K562 (cell line): ENCODE data around the gene OLR1. TPM values are rescaled to one million over a fixed set of nuclear protein-coding genes. Genes with fewer than 3 reads are reported as not detected.

ENCODE experiments used
- ATAC-seq: fragments of 200-7000 bp; cut with Tn5 transposase; 3 replicates; pipeline ENCODE4 v1.9.1; 2020; ENCODE audit warnings: moderate library complexity
- BruUV-seq: library from RNA; stranded (reverse); fragments of 400-500 nt; replicated peaks from 2 replicates; lab custom pipeline; 2021; lab: Mats Ljungman, UMichigan
- CTCF ChIA-PET: fragments of 300-600 bp; formaldehyde crosslinking; extraction: SDS; loops from one replicate; lab custom pipeline; 2021; ENCODE audit warnings: low intra/inter-chr PET ratio; lab: Yijun Ruan, JAX
- POLR2A ChIA-PET: fragments of 300-600, 350-650 bp; sonication (Branson Sonifier 250); formaldehyde crosslinking; extraction: SDS; loops from one replicate; lab custom pipeline; 2021; ENCODE audit warnings: antibody characterized with exemption, inconsistent platforms; lab: Yijun Ruan, JAX
- DNase-seq, 4 experiments: peaks; one replicate each; pipeline versions ENCODE4 v3.0.0 to v3.0.0-alpha.2; 2011 to 2018; ENCODE audit warnings: low spot score in 3 of 4, mixed read lengths in 3 of 4; ENCODE audit errors: extremely low read depth in 1 of 4
- FAIRE-seq: peaks from 2 replicates; lab custom pipeline; 2011; peaks lifted over from hg19 to GRCh38; lab: Jason Lieb, UNC
- H2AFZ ChIP-seq: 2 replicates; pipeline ENCODE4 v1.6.0; 2011; ENCODE audit warnings: low read depth, low read length, control low read depth, inconsistent platforms
- H3K27ac ChIP-seq: fragments of 200-600 bp; 3 replicates; pipeline ENCODE4 v1.8.0; 2011; ENCODE audit warnings: low read depth, mild to moderate bottlenecking, control low read depth, inconsistent platforms, low read length, moderate library complexity, mixed read lengths; ENCODE audit errors: extremely low read depth
- H3K27me3 ChIP-seq, 2 experiments: fragments of 300-600 bp in 1 of 2; 2 replicates in 1 of 2; 3 replicates in 1 of 2; pipeline versions ENCODE4 v1.6.0 to v1.8.0; 2011; ENCODE audit warnings: inconsistent platforms in 2 of 2, low read length in 2 of 2, mild to moderate bottlenecking in 1 of 2, mixed read lengths in 1 of 2, moderate library complexity in 1 of 2; ENCODE audit not compliant: control insufficient read depth in 2 of 2, insufficient read depth in 2 of 2
- H3K36me3 ChIP-seq: fragments of 300-600 bp; 3 replicates; pipeline ENCODE4 v1.8.0; 2011; ENCODE audit warnings: mild to moderate bottlenecking, low read length, inconsistent platforms; ENCODE audit not compliant: control insufficient read depth, insufficient read depth
- H3K4me1 ChIP-seq, 2 experiments: fragments of 200-600 bp in 1 of 2; replicated peaks in 1 of 2; 2 replicates in 1 of 2; 3 replicates in 1 of 2; pipeline versions ENCODE4 v1.5.1 to v1.8.0; 2011; ENCODE audit warnings: inconsistent platforms in 2 of 2, low read length in 2 of 2, mild to moderate bottlenecking in 1 of 2, mixed read lengths in 1 of 2, moderate library complexity in 1 of 2; ENCODE audit not compliant: control insufficient read depth in 2 of 2, insufficient read depth in 2 of 2
- H3K4me2 ChIP-seq: 2 replicates; pipeline ENCODE4 v1.6.1; 2011; ENCODE audit warnings: low read length, control low read depth, inconsistent platforms, mixed read lengths; ENCODE audit not compliant: insufficient read depth
- H3K4me3 ChIP-seq: fragments of 200-600 bp; sonication (generic), shearing (Covaris generic); 2 replicates; pipeline ENCODE4 v1.5.1; 2016; ENCODE audit warnings: control low read depth, inconsistent platforms
- H3K79me2 ChIP-seq: fragments of 200-600 bp; 3 replicates; pipeline ENCODE4 v1.8.0; 2011; ENCODE audit warnings: low read length, inconsistent platforms; ENCODE audit not compliant: control insufficient read depth, insufficient read depth
- H3K9ac ChIP-seq, 2 experiments: 2 replicates each; pipeline versions ENCODE4 v1.6.0 to v1.6.1; 2011; ENCODE audit warnings: low read depth in 2 of 2, low read length in 2 of 2, control low read depth in 1 of 2, inconsistent platforms in 1 of 2, mild to moderate bottlenecking in 1 of 2, mixed read lengths in 1 of 2; ENCODE audit not compliant: insufficient read depth in 1 of 2
- H3K9me1 ChIP-seq: one replicate; pipeline ENCODE4 v1.6.0; 2011; ENCODE audit warnings: inconsistent platforms, mild to moderate bottlenecking, low read length, moderate library complexity; ENCODE audit not compliant: control insufficient read depth, insufficient read depth
- H3K9me3 ChIP-seq: replicated peaks from 2 replicates; pipeline ENCODE4 v1.5.1; 2011; ENCODE audit warnings: low read depth, low read length, inconsistent platforms; ENCODE audit not compliant: control insufficient read depth, insufficient read depth
- H4K20me1 ChIP-seq: replicated peaks from 2 replicates; pipeline ENCODE4 v1.6.1; 2011; ENCODE audit warnings: low read length, inconsistent platforms, mixed read lengths; ENCODE audit not compliant: control insufficient read depth, insufficient read depth
- BCOR ChIP-seq: fragments of 450-650 bp; IDR thresholded peaks from 2 replicates; pipeline ENCODE4 v1.6.1; 2016
- BRCA1 ChIP-seq, 2 experiments: fragments of 450-650 bp in 1 of 2; sonication (generic) in 1 of 2; formaldehyde crosslinking in 1 of 2; IDR thresholded peaks; 2 replicates each; pipeline versions ENCODE4 v1.5.0 to v1.6.1; 2017 to 2020; ENCODE audit warnings: mild to moderate bottlenecking in 1 of 2, missing genetic modification reagents in 1 of 2
- DIDO1 ChIP-seq: fragments of 450-650 bp; IDR thresholded peaks from 2 replicates; pipeline ENCODE4 v1.6.1; 2016; ENCODE audit warnings: low read depth, missing biosample characterization, missing genetic modification characterization
- KDM4B ChIP-seq, 2 experiments: fragments of 450-650 bp in 1 of 2; sonication (generic) in 1 of 2; IDR thresholded peaks; 2 replicates each; pipeline ENCODE4 v1.6.1; 2016 to 2017; ENCODE audit warnings: borderline replicate concordance in 2 of 2, antibody characterized with exemption in 1 of 2, low read depth in 1 of 2, mild to moderate bottlenecking in 1 of 2
- NCOA6 ChIP-seq: fragments of 450-650 bp; IDR thresholded peaks from 2 replicates; pipeline ENCODE4 v1.6.1; 2017; ENCODE audit warnings: mild to moderate bottlenecking
- RFX7 ChIP-seq: fragments of 250-450 bp; sonication (Bioruptor Pico); IDR thresholded peaks from 2 replicates; pipeline ENCODE4 v1.5.1; 2021; ENCODE audit warnings: mild to moderate bottlenecking
- THRAP3 ChIP-seq: fragments of 450-650 bp; IDR thresholded peaks from 2 replicates; pipeline ENCODE4 v1.6.1; 2016; ENCODE audit warnings: mild to moderate bottlenecking, inconsistent platforms, borderline replicate concordance
- ZBTB7A ChIP-seq: IDR thresholded peaks from 2 replicates; pipeline ENCODE4 v1.6.1; 2011; ENCODE audit warnings: low read depth, mild to moderate bottlenecking, low read length, moderate library complexity, borderline replicate concordance; ENCODE audit not compliant: control insufficient read depth
- ZKSCAN3 ChIP-seq: fragments of 250-450 bp; sonication (Bioruptor Pico); IDR thresholded peaks from 2 replicates; pipeline ENCODE4 v1.4.0; 2020
- WGBS: fragments of 100-300 bp; shearing (Covaris generic); methylation state at CpG from one replicate; pipeline ENCODE4 v1.1.6; 2016; ENCODE audit warnings: low coverage, mixed read lengths; ENCODE audit not compliant: insufficient coverage; ENCODE audit errors: missing lambda C conversion rate; 5-methylcytosine and 5-hydroxymethylcytosine counted together
- in situ Hi-C: fragments of 300-500 bp; cut with MboI; formaldehyde crosslinking; loops from 4 replicates; pipeline ENCODE4 v1.15.0; 2018; ENCODE audit warnings: inconsistent platforms, mixed read lengths
- intact Hi-C: fragments of 100-400 bp; cut with micrococcal nuclease; formaldehyde crosslinking; loops from 2 replicates; pipeline ENCODE4 v1.14.2; 2022
- polyA plus RNA-seq, 8 experiments: library from polyadenylated mRNA; depleted of rRNA in 4 of 8; stranded (reverse) in 5 of 8; unstranded in 3 of 8; fragments of >200 nt; fragmentation: Nextera tagmentation in 2 of 8; fragmentation: Illumina TruSeq in 1 of 8; extraction: Ambion mirVana in 2 of 8; extraction: Trizol in 1 of 8; gene quantifications; 2 replicates each; pipeline versions ENCODE4 v1.2.1 to v1.2.3, GENCODE V29; 2011 to 2014; ENCODE audit warnings: inconsistent platforms in 1 of 8, missing spikeins in 1 of 8
- total RNA-seq, 7 experiments: library from RNA; depleted of rRNA in 6 of 7; stranded (reverse); fragments of >200 nt in 6 of 7; fragmentation: Illumina TruSeq in 2 of 7; extraction: Trizol in 2 of 7; gene quantifications; 2 replicates each; pipeline versions ENCODE4 v1.2.1 to v1.2.3, GENCODE V29; 2011 to 2021; ENCODE audit warnings: low replicate concordance in 1 of 7
- TF ChIP-seq, protein P1 (sequence below): fragments of 450-650 bp; IDR thresholded peaks from 2 replicates; pipeline ENCODE4 v1.6.1; 2016; ENCODE audit warnings: mild to moderate bottlenecking, moderate library complexity

Gene OLR1
- total and polyA plus RNA-seq, 9 of the 15 experiments (the other 6 are each of a cell fraction or from before 2014, with no cell fraction given) = not detected

DNA sequence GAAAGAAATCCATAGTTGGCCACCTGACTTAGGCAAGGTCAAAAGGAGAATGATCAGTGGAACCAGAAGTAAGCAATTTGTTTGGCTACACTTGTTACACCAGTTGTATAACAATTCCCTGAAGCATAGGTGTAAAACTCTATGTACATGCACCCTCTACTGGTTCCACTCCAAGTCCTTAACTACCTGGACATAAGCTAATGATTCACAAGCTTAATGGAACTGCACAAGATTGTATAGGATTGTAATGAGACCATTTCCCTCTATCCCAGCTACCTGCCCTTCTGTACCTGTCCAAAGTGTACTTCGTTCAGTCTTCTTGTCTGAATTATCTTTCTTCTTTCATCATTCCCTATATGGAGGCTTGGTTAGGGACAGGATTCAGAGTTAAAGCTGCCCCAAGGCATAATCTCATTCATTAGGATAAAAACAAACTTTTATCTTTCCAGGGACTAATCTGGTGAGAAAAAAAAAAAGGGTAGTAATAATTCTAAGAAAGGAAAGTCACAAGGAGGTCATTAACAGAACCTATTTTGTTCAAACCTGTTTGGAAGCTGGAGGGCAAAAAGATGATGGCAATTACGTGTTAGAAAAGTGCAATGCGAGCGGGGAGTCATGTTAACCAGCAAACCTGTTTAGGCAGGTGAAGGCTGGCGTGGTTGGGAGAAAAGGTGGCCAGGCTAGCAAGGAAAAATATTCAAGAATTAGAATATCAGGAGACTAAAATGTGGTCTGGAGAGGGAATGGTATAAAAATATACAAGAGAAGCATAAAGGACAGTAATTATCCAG lies 4.1 kb upstream of the OLR1 start:
- Histone ChIP-seq H3K27ac (no peak overlapping the region), H3K9me1 (no peaks in the 10 kb centered on the region), H3K4me2 (no peak overlapping the region), H2AFZ (no peak overlapping the region), H3K79me2 (no peaks in the 10 kb centered on the region), H3K4me3 (no peak overlapping the region), H3K27me3 (peaks cover 0 to 8% of the 10 kb centered on the region in 2 experiments; a peak in 3 of 5 replicates), H4K20me1 (no peaks in the 10 kb centered on the region), H3K36me3 (no peaks in the 10 kb centered on the region), H3K4me1 (no peaks in the 10 kb centered on the region), H3K9me3 (no peaks in the 10 kb centered on the region), H3K9ac (no peak overlapping the region)
- ChIA-PET CTCF (no interaction called here), POLR2A (interaction anchor here (0.6 kb wide), 1 partner anchor 57 kb away, joined by 3 read pairs; no protein-coding TSS in a partner anchor)
- intact Hi-C loops = no loop called here
- DNase-seq = no peak
- BruUV-seq = no TSS peak
- WGBS = 0% methylated on average over 2 of the region's 5 CpGs
- in situ Hi-C loops = no loop called here
- no peak for FAIRE-seq
- ATAC-seq = no peak
- TF ChIP-seq RFX7 (CRISPR knock-in tag) (no peak), BCOR (no peak), BRCA1 (IDR thresholded peaks at IDR 0.05) (no peak), BRCA1 (CRISPR knock-in tag; IDR thresholded peaks at IDR 0.05) (no peak), DIDO1 (tag) (no peak), ZKSCAN3 (CRISPR knock-in tag) (no peak), ZBTB7A (no peak), KDM4B (IDR thresholded peaks at IDR 0.05; ENCODE audit: borderline replicate concordance in 2 of 2, low read depth in 1 of 2) (no peak), NCOA6 (no peak), THRAP3 (no peak)
- TF ChIP-seq, protein P1, sequence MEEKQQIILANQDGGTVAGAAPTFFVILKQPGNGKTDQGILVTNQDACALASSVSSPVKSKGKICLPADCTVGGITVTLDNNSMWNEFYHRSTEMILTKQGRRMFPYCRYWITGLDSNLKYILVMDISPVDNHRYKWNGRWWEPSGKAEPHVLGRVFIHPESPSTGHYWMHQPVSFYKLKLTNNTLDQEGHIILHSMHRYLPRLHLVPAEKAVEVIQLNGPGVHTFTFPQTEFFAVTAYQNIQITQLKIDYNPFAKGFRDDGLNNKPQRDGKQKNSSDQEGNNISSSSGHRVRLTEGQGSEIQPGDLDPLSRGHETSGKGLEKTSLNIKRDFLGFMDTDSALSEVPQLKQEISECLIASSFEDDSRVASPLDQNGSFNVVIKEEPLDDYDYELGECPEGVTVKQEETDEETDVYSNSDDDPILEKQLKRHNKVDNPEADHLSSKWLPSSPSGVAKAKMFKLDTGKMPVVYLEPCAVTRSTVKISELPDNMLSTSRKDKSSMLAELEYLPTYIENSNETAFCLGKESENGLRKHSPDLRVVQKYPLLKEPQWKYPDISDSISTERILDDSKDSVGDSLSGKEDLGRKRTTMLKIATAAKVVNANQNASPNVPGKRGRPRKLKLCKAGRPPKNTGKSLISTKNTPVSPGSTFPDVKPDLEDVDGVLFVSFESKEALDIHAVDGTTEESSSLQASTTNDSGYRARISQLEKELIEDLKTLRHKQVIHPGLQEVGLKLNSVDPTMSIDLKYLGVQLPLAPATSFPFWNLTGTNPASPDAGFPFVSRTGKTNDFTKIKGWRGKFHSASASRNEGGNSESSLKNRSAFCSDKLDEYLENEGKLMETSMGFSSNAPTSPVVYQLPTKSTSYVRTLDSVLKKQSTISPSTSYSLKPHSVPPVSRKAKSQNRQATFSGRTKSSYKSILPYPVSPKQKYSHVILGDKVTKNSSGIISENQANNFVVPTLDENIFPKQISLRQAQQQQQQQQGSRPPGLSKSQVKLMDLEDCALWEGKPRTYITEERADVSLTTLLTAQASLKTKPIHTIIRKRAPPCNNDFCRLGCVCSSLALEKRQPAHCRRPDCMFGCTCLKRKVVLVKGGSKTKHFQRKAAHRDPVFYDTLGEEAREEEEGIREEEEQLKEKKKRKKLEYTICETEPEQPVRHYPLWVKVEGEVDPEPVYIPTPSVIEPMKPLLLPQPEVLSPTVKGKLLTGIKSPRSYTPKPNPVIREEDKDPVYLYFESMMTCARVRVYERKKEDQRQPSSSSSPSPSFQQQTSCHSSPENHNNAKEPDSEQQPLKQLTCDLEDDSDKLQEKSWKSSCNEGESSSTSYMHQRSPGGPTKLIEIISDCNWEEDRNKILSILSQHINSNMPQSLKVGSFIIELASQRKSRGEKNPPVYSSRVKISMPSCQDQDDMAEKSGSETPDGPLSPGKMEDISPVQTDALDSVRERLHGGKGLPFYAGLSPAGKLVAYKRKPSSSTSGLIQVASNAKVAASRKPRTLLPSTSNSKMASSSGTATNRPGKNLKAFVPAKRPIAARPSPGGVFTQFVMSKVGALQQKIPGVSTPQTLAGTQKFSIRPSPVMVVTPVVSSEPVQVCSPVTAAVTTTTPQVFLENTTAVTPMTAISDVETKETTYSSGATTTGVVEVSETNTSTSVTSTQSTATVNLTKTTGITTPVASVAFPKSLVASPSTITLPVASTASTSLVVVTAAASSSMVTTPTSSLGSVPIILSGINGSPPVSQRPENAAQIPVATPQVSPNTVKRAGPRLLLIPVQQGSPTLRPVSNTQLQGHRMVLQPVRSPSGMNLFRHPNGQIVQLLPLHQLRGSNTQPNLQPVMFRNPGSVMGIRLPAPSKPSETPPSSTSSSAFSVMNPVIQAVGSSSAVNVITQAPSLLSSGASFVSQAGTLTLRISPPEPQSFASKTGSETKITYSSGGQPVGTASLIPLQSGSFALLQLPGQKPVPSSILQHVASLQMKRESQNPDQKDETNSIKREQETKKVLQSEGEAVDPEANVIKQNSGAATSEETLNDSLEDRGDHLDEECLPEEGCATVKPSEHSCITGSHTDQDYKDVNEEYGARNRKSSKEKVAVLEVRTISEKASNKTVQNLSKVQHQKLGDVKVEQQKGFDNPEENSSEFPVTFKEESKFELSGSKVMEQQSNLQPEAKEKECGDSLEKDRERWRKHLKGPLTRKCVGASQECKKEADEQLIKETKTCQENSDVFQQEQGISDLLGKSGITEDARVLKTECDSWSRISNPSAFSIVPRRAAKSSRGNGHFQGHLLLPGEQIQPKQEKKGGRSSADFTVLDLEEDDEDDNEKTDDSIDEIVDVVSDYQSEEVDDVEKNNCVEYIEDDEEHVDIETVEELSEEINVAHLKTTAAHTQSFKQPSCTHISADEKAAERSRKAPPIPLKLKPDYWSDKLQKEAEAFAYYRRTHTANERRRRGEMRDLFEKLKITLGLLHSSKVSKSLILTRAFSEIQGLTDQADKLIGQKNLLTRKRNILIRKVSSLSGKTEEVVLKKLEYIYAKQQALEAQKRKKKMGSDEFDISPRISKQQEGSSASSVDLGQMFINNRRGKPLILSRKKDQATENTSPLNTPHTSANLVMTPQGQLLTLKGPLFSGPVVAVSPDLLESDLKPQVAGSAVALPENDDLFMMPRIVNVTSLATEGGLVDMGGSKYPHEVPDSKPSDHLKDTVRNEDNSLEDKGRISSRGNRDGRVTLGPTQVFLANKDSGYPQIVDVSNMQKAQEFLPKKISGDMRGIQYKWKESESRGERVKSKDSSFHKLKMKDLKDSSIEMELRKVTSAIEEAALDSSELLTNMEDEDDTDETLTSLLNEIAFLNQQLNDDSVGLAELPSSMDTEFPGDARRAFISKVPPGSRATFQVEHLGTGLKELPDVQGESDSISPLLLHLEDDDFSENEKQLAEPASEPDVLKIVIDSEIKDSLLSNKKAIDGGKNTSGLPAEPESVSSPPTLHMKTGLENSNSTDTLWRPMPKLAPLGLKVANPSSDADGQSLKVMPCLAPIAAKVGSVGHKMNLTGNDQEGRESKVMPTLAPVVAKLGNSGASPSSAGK = no peak
